K562 (cell line): ENCODE measurements around the gene BEST2. TPM values are rescaled to one million over a fixed set of nuclear protein-coding genes. Genes with fewer than 3 reads are reported as not detected.

Experiments used
- CEBPG ChIP-seq, 3 experiments: fragments of 200-800 bp in 1 of 3; sonication (Bioruptor generic) in 1 of 3; sonication (generic) in 1 of 3; formaldehyde crosslinking in 1 of 3; IDR thresholded peaks in 2 of 3; conservative IDR thresholded peaks in 1 of 3; 2 replicates each; pipeline versions ENCODE4 v1.6.1 to v1.8.0; 2016 to 2022; ENCODE audit warnings: missing compliant biosample characterization in 2 of 3, missing genetic modification characterization in 2 of 3, mild to moderate bottlenecking in 1 of 3, missing genetic modification reagents in 1 of 3
- DIDO1 ChIP-seq: fragments of 450-650 bp; IDR thresholded peaks from 2 replicates; pipeline ENCODE4 v1.6.1; 2016; ENCODE audit warnings: low read depth, missing biosample characterization, missing genetic modification characterization
- DMBX1 ChIP-seq: fragments of 250-450 bp; sonication (Bioruptor Pico); IDR thresholded peaks from 2 replicates; pipeline ENCODE4 v1.8.0; 2022; ENCODE audit warnings: inconsistent platforms, mild to moderate bottlenecking, moderate library complexity, borderline replicate concordance
- HNRNPL ChIP-seq: fragments of 200-400 bp; formaldehyde crosslinking; IDR thresholded peaks from 2 replicates; pipeline ENCODE4 v1.6.1; 2017; ENCODE audit warnings: low read depth, mild to moderate bottlenecking, low read length
- MAFG ChIP-seq: fragments of 450-650 bp; conservative IDR thresholded peaks from 2 replicates; pipeline ENCODE4 v1.6.1; 2016; ENCODE audit warnings: missing genetic modification characterization, missing compliant biosample characterization
- MBD2 ChIP-seq: sonication (generic); IDR thresholded peaks from 2 replicates; pipeline ENCODE4 v1.6.1; 2016; ENCODE audit warnings: low read depth, borderline replicate concordance
- NCOA6 ChIP-seq: fragments of 450-650 bp; IDR thresholded peaks from 2 replicates; pipeline ENCODE4 v1.6.1; 2017; ENCODE audit warnings: mild to moderate bottlenecking
- RFX1 ChIP-seq: fragments of 450-650 bp; IDR thresholded peaks from 2 replicates; pipeline ENCODE4 v1.6.1; 2016; ENCODE audit warnings: mild to moderate bottlenecking, moderate library complexity
- SMARCC2 ChIP-seq: fragments of 450-650 bp; IDR thresholded peaks from 2 replicates; pipeline ENCODE4 v1.6.1; 2017; ENCODE audit warnings: antibody characterized with exemption, moderate library complexity, mild to moderate bottlenecking, low read depth
- STAT5B ChIP-seq: fragments of 250-450 bp; sonication (Bioruptor Pico); IDR thresholded peaks from 2 replicates; pipeline ENCODE4 v1.8.0; 2021; ENCODE audit warnings: mild to moderate bottlenecking, inconsistent platforms
- TFAM ChIP-seq: fragments of 250-450 bp; sonication (Bioruptor Pico); conservative IDR thresholded peaks from 2 replicates; pipeline ENCODE4 v1.5.0; 2021; ENCODE audit warnings: mild to moderate bottlenecking, moderate library complexity
- ZNF124 ChIP-seq: sonication (generic); formaldehyde crosslinking; IDR thresholded peaks from 2 replicates; pipeline ENCODE4 v1.8.1; 2022; ENCODE audit warnings: missing genetic modification reagents
- ZNF174 ChIP-seq: fragments of 250-450 bp; sonication (Bioruptor Pico); IDR thresholded peaks from 2 replicates; pipeline ENCODE4 v1.4.0; 2020; ENCODE audit warnings: mild to moderate bottlenecking
- ZNF197 ChIP-seq: fragments of 200-800 bp; sonication (Bioruptor generic); IDR thresholded peaks from 2 replicates; pipeline ENCODE4 v1.6.1; 2016; ENCODE audit warnings: low read depth, missing genetic modification characterization, missing compliant biosample characterization
- ZNF253 ChIP-seq: fragments of 250-450 bp; sonication (Bioruptor Pico); conservative IDR thresholded peaks from 2 replicates; pipeline ENCODE4 v1.6.1; 2021; ENCODE audit warnings: mild to moderate bottlenecking
- ZNF436 ChIP-seq: fragments of 250-450, 450-650 bp; sonication (Bioruptor Pico); formaldehyde crosslinking; IDR thresholded peaks from 2 replicates; pipeline ENCODE4 v1.7.0; 2020; ENCODE audit warnings: mild to moderate bottlenecking
- ZNF77 ChIP-seq: fragments of 250-450 bp; sonication (Bioruptor Pico); IDR thresholded peaks from 2 replicates; pipeline ENCODE4 v1.5.0; 2020
- polyA plus RNA-seq, 8 experiments: library from polyadenylated mRNA; depleted of rRNA in 4 of 8; stranded (reverse) in 5 of 8; unstranded in 3 of 8; fragments of >200 nt; fragmentation: Nextera tagmentation in 2 of 8; fragmentation: Illumina TruSeq in 1 of 8; extraction: Ambion mirVana in 2 of 8; extraction: Trizol in 1 of 8; gene quantifications; 2 replicates each; pipeline versions ENCODE4 v1.2.1 to v1.2.3, GENCODE V29; 2011 to 2014; ENCODE audit warnings: inconsistent platforms in 1 of 8, missing spikeins in 1 of 8
- total RNA-seq, 7 experiments: library from RNA; depleted of rRNA in 6 of 7; stranded (reverse); fragments of >200 nt in 6 of 7; fragmentation: Illumina TruSeq in 2 of 7; extraction: Trizol in 2 of 7; gene quantifications; 2 replicates each; pipeline versions ENCODE4 v1.2.1 to v1.2.3, GENCODE V29; 2011 to 2021; ENCODE audit warnings: low replicate concordance in 1 of 7
- TF ChIP-seq, protein P1 (sequence below): fragments of 450-650 bp; IDR thresholded peaks from 2 replicates; pipeline ENCODE4 v1.6.1; 2018; ENCODE audit warnings: mild to moderate bottlenecking, low read depth; ENCODE audit not compliant: partially characterized antibody
- TF ChIP-seq, protein P2 (sequence below): fragments of 450-650 bp; formaldehyde crosslinking; IDR thresholded peaks from 2 replicates; pipeline ENCODE4 v1.4.0; 2022; ENCODE audit warnings: missing genetic modification characterization
- TF ChIP-seq, protein P3 (sequence below): sonication (generic); formaldehyde crosslinking; IDR thresholded peaks from 2 replicates; pipeline ENCODE4 v1.9.0; 2022; ENCODE audit warnings: mild to moderate bottlenecking, missing genetic modification reagents
- TF ChIP-seq, protein P4 (sequence below): IDR thresholded peaks from 2 replicates; pipeline ENCODE4 v1.6.1; 2011; ENCODE audit warnings: borderline replicate concordance, low read depth, mild to moderate bottlenecking, moderate library complexity, low read length; ENCODE audit not compliant: insufficient read depth, poor library complexity, severe bottlenecking
- TF ChIP-seq, protein P5 (sequence below): sonication (generic); formaldehyde crosslinking; IDR thresholded peaks from 2 replicates; pipeline ENCODE4 v1.8.1; 2022; ENCODE audit warnings: missing genetic modification reagents

The BEST2 gene
- total and polyA plus RNA-seq, 9 of the 15 experiments (the other 6 are each of a cell fraction or from before 2014, with no cell fraction given), result not detected

DNA sequence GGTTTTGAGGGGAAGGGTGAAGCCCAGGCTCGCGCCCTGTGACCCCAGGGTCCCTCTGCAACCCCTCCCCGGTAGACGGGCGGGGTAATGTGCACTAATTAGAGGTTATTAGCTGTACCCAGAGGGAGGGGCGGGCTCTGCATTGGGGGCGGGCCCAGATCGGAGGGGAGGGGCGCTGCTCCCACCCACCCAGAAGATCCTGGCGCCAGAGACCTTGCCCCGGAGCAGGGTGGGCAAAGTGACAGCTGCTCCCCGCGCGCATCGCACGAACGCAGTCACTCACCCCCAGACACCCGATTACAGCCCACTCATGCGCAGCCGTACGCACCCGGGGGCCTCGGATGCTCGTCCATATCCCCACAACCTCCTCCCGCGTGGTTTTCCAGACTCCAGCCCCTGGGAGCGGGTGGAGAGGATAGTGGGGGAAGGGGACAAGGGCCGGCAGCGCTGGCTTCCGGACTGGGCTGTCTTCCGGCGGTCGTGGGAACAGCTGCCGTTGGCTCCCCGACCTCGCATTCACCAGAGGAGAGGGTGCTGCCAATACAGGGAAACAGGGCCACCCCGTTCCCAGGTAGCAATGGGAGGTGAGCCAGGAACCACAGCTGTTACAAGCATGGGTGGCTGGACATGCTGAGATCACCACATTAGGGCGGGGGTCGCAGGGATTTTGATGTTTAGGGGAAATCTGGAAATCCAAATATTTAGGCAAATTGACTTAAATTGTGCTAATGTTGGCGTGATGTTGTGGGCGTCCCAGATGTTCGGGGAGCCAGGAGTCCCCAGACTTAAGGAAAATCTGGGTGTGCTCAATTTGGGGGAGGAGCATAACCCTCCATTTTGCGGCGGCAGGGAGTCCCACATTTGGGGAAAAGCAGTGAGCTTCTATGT is 26.7 kb downstream of the BEST2 start (continued):
- no peak for TF ChIP-seq ZNF197 (CRISPR knock-in tag)
- no peak for TF ChIP-seq NCOA6
- no peak for TF ChIP-seq SMARCC2
- TF ChIP-seq STAT5B (CRISPR knock-in tag), result no peak
- TF ChIP-seq, protein P1, sequence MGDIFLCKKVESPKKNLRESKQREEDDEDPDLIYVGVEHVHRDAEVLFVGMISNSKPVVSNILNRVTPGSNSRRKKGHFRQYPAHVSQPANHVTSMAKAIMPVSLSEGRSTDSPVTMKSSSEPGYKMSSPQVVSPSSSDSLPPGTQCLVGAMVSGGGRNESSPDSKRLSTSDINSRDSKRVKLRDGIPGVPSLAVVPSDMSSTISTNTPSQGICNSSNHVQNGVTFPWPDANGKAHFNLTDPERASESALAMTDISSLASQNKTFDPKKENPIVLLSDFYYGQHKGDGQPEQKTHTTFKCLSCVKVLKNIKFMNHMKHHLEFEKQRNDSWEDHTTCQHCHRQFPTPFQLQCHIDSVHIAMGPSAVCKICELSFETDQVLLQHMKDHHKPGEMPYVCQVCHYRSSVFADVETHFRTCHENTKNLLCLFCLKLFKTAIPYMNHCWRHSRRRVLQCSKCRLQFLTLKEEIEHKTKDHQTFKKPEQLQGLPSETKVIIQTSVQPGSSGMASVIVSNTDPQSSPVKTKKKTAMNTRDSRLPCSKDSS, result no peak
- no peak for TF ChIP-seq ZNF253
- no peak for TF ChIP-seq ZNF77
- TF ChIP-seq ZNF174 (CRISPR knock-in tag), result no peak
- no peak for TF ChIP-seq MAFG (tag)
- TF ChIP-seq, protein P2, sequence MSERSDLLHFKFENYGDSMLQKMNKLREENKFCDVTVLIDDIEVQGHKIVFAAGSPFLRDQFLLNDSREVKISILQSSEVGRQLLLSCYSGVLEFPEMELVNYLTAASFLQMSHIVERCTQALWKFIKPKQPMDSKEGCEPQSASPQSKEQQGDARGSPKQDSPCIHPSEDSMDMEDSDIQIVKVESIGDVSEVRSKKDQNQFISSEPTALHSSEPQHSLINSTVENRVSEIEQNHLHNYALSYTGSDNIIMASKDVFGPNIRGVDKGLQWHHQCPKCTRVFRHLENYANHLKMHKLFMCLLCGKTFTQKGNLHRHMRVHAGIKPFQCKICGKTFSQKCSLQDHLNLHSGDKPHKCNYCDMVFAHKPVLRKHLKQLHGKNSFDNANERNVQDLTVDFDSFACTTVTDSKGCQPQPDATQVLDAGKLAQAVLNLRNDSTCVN (CRISPR knock-in tag), result no peak
- no peak for TF ChIP-seq TFAM (CRISPR knock-in tag)
- no peak for TF ChIP-seq DMBX1 (CRISPR knock-in tag)
- no peak for TF ChIP-seq ZNF124 (CRISPR knock-in tag)
- no peak for TF ChIP-seq HNRNPL
- no peak for TF ChIP-seq CEBPG (CRISPR knock-in tag; IDR thresholded peaks at IDR 0.05)
- no peak for TF ChIP-seq CEBPG (tag; conservative IDR thresholded peaks at IDR 0.05 in 1 of 2, IDR thresholded peaks at IDR 0.05 in 1 of 2)
- TF ChIP-seq, protein P3, sequence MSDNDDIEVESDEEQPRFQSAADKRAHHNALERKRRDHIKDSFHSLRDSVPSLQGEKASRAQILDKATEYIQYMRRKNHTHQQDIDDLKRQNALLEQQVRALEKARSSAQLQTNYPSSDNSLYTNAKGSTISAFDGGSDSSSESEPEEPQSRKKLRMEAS (CRISPR knock-in tag), result no peak
- TF ChIP-seq ZNF436 (CRISPR knock-in tag), result no peak
- TF ChIP-seq, protein P4, sequence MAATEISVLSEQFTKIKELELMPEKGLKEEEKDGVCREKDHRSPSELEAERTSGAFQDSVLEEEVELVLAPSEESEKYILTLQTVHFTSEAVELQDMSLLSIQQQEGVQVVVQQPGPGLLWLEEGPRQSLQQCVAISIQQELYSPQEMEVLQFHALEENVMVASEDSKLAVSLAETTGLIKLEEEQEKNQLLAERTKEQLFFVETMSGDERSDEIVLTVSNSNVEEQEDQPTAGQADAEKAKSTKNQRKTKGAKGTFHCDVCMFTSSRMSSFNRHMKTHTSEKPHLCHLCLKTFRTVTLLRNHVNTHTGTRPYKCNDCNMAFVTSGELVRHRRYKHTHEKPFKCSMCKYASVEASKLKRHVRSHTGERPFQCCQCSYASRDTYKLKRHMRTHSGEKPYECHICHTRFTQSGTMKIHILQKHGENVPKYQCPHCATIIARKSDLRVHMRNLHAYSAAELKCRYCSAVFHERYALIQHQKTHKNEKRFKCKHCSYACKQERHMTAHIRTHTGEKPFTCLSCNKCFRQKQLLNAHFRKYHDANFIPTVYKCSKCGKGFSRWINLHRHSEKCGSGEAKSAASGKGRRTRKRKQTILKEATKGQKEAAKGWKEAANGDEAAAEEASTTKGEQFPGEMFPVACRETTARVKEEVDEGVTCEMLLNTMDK, result no peak
- no peak for TF ChIP-seq DIDO1 (tag)
- no peak for TF ChIP-seq MBD2
- TF ChIP-seq RFX1, result no peak
- TF ChIP-seq, protein P5, sequence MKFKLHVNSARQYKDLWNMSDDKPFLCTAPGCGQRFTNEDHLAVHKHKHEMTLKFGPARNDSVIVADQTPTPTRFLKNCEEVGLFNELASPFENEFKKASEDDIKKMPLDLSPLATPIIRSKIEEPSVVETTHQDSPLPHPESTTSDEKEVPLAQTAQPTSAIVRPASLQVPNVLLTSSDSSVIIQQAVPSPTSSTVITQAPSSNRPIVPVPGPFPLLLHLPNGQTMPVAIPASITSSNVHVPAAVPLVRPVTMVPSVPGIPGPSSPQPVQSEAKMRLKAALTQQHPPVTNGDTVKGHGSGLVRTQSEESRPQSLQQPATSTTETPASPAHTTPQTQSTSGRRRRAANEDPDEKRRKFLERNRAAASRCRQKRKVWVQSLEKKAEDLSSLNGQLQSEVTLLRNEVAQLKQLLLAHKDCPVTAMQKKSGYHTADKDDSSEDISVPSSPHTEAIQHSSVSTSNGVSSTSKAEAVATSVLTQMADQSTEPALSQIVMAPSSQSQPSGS (CRISPR knock-in tag), result no peak
